Measurements from ENCODE around the gene TFDP2. TPM values are rescaled to one million over a fixed set of nuclear protein-coding genes. Genes with fewer than 3 reads are reported as not detected.
"Not testable (repeated sequence)": the region's sequence is repeated elsewhere in the genome, so short reads cannot be mapped to it uniquely, and the experiment has no call there.

The TFDP2 gene
- total RNA-seq, 1 donor from 2014 or later: 173 TPM

DNA sequence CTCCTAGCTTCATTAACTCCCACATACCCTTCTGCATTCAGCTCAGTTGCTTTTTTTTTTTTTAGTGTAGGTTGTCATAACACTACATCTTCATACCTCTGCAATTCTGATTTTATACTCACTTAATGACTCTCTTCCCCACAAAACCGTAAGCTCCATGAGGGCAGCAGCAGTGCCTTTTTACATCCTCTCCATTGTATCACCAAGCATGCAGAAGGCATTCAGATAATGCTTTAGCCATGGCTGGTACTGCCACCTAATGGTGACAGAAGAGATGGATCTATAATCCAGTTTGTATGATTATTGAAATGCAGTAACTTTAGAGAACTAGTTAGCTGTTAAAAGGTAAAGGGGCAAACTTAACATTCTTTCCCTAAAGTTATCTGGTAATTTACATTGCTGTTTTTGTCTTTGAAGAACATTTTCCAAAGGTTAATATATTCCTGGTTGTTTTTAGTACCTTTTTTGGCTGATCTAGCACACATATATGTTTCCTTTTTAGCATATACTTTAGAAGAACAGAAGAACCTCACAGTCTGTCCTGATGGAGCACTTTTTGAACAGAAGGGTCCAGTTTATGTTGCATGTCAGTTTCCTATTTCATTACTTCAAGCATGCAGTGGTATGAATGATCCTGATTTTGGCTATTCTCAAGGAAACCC lies 236.1 kb downstream of the TFDP2 start:
- Histone ChIP-seq H3F3A (ENCODE audit: low read depth) (no peaks in the 10 kb centered on the region), H2AFZ (replicated peaks) (no peak overlapping the region), H3K27ac (no peak overlapping the region), H3K9me3 (ENCODE audit: low read depth) (no peaks in the 10 kb centered on the region), H3K36me3 (peaks cover 19% of the 10 kb centered on the region), H3K4me3 (no peak overlapping the region), H3K27me3 (no peaks in the 10 kb centered on the region), H3K4me1 (no peaks in the 10 kb centered on the region), H4K20me1 (ENCODE audit: low read depth) (no peaks in the 10 kb centered on the region), H3K79me2 (ENCODE audit: low read depth) (no peaks in the 10 kb centered on the region), H3K9ac (no peak overlapping the region), H3K4me2 (no peak overlapping the region)
- no peaks in the 10 kb centered on the region for H3K27me3 Mint-ChIP-seq (ENCODE audit: insufficient read depth, low read depth)
- no peaks in the 10 kb centered on the region for H3K4me1 Mint-ChIP-seq
- DNase-seq (ENCODE audit: low spot score): peak; percentile 63
- H3K36me3 Mint-ChIP-seq: peaks cover 60% of the 10 kb centered on the region
- TF ChIP-seq EZH2 (IDR thresholded peaks at IDR 0.05) (no peak), EZH2phosphoT487 (IDR thresholded peaks at IDR 0.05) (no peak)
- TF ChIP-seq, protein P1, sequence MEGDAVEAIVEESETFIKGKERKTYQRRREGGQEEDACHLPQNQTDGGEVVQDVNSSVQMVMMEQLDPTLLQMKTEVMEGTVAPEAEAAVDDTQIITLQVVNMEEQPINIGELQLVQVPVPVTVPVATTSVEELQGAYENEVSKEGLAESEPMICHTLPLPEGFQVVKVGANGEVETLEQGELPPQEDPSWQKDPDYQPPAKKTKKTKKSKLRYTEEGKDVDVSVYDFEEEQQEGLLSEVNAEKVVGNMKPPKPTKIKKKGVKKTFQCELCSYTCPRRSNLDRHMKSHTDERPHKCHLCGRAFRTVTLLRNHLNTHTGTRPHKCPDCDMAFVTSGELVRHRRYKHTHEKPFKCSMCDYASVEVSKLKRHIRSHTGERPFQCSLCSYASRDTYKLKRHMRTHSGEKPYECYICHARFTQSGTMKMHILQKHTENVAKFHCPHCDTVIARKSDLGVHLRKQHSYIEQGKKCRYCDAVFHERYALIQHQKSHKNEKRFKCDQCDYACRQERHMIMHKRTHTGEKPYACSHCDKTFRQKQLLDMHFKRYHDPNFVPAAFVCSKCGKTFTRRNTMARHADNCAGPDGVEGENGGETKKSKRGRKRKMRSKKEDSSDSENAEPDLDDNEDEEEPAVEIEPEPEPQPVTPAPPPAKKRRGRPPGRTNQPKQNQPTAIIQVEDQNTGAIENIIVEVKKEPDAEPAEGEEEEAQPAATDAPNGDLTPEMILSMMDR (IDR thresholded peaks at IDR 0.05): peak; percentile 68
- H3K4me3 Mint-ChIP-seq: no peak overlapping the region
- H3K27ac Mint-ChIP-seq: no peak overlapping the region
- H3K9me3 Mint-ChIP-seq: peaks cover 7% of the 10 kb centered on the region

DNA sequence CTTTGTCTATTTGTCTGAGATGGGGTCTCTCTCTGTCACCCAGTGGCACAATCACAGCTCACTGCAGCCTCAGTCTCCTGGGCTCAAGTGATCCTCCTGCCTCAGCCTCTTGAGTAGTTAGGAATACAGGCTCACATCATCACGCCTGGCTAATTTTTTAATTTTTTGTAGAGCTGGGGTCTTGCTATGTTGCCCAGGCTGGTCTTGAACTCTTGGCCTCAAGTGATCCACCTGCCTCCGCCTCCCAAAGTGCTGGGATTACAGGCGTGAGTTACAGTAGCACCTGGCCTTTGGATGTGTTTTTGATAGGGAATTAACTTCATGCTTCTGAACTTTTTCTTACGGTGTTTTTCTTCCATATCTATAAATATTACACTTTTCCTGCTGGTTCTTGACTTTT lies 239.4 kb downstream of the TFDP2 start:
- H4K20me1 ChIP-seq (ENCODE audit: low read depth); H3K4me3 ChIP-seq; H3F3A ChIP-seq (ENCODE audit: low read depth); H2AFZ ChIP-seq (replicated peaks); H3K79me2 ChIP-seq (ENCODE audit: low read depth); H3K9me3 ChIP-seq (ENCODE audit: low read depth); H3K9ac ChIP-seq; H3K4me2 ChIP-seq; H3K27me3 ChIP-seq; H3K27ac Mint-ChIP-seq; H3K9me3 Mint-ChIP-seq; H3K4me1 Mint-ChIP-seq; H3K4me1 ChIP-seq; H3K27ac ChIP-seq; DNase-seq (ENCODE audit: low spot score); H3K27me3 Mint-ChIP-seq (ENCODE audit: insufficient read depth, low read depth); H3K4me3 Mint-ChIP-seq: not testable (repeated sequence)
- peaks cover 26% of the 10 kb centered on the region for H3K36me3 ChIP-seq
- H3K36me3 Mint-ChIP-seq: peaks cover 55% of the 10 kb centered on the region

DNA sequence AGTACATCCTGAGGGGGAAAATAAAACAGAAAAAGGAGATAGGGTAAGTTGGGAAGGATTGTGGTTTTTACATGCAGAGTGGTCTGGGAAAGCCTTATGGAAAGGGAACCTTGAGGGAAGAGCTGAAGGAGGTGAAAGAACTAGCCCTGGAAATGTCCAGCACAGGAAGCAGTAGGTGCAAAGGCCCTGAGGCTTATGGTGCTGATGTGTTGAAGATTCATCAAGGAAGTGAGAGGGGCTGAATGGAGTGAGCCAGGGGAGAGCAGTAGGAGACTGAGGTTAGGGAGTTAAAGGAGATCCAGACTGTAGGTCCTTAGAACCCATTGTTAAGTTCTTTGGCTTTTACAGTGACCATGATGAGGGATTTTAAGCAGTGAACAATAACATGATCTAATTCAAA lies 239.9 kb downstream of the TFDP2 start:
- no peak for DNase-seq (ENCODE audit: low spot score)
- Histone ChIP-seq H3K36me3 (peaks cover 26% of the 10 kb centered on the region), H3K27me3 (no peaks in the 10 kb centered on the region), H3K9me3 (ENCODE audit: low read depth) (no peaks in the 10 kb centered on the region), H3K4me2 (no peak overlapping the region), H4K20me1 (ENCODE audit: low read depth) (no peaks in the 10 kb centered on the region), H3K4me3 (no peak overlapping the region), H3F3A (ENCODE audit: low read depth) (no peaks in the 10 kb centered on the region), H3K9ac (no peak overlapping the region), H3K27ac (no peak overlapping the region), H3K4me1 (no peaks in the 10 kb centered on the region), H3K79me2 (ENCODE audit: low read depth) (no peaks in the 10 kb centered on the region), H2AFZ (replicated peaks) (no peak overlapping the region)
- Mint-ChIP-seq H3K36me3 (peaks cover 55% of the 10 kb centered on the region), H3K27ac (no peak overlapping the region), H3K27me3 (ENCODE audit: insufficient read depth, low read depth) (no peaks in the 10 kb centered on the region), H3K4me3 (no peak overlapping the region), H3K9me3 (peaks cover 7% of the 10 kb centered on the region), H3K4me1 (no peaks in the 10 kb centered on the region)
- TF ChIP-seq EZH2phosphoT487 (IDR thresholded peaks at IDR 0.05): no peak
- no peak for TF ChIP-seq EZH2 (IDR thresholded peaks at IDR 0.05)
- TF ChIP-seq, protein P1 (IDR thresholded peaks at IDR 0.05): no peak

DNA sequence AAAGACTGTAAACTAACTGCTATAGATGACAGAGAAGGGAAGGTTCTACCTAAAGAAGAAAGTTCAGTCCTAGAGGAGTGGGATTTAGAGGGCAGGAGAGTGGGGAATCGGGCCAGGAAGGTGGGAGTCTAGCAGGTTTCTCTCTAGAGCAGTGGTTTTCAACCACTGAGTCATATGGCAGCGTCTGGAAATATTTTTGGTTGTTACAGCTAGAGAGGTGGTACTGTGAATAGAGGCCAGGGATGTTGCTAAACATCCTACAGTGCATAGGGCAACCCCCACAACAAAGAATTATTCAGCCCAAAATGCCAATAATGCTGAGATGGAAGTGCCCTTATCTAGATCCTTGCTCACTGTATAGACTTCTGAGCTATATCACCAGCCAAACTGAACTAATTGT lies 244.2 kb downstream of the TFDP2 start:
- no peaks in the 10 kb centered on the region for H3F3A ChIP-seq (ENCODE audit: low read depth)
- peaks cover 7% of the 10 kb centered on the region for H3K9me3 Mint-ChIP-seq

More for the DNA sequence above, 244.2 kb downstream of the TFDP2 start:
- Histone ChIP-seq H3K27me3 (no peaks in the 10 kb centered on the region), H3K9me3 (ENCODE audit: low read depth) (peaks cover 4% of the 10 kb centered on the region), H3K79me2 (ENCODE audit: low read depth) (peaks cover 21% of the 10 kb centered on the region), H4K20me1 (ENCODE audit: low read depth) (no peaks in the 10 kb centered on the region), H2AFZ (replicated peaks) (no peak overlapping the region), H3K9ac (no peak overlapping the region), H3K4me2 (no peak overlapping the region), H3K36me3 (peaks cover 14% of the 10 kb centered on the region), H3K27ac (no peak overlapping the region), H3K4me1 (no peaks in the 10 kb centered on the region), H3K4me3 (no peak overlapping the region)
- Mint-ChIP-seq H3K4me3 (no peak overlapping the region), H3K27ac (no peak overlapping the region), H3K27me3 (ENCODE audit: insufficient read depth, low read depth) (no peaks in the 10 kb centered on the region), H3K36me3 (peaks cover 33% of the 10 kb centered on the region), H3K4me1 (no peaks in the 10 kb centered on the region)
- TF ChIP-seq, protein P1 (IDR thresholded peaks at IDR 0.05): no peak
- no peak for TF ChIP-seq EZH2phosphoT487 (IDR thresholded peaks at IDR 0.05)
- no peak for TF ChIP-seq EZH2 (IDR thresholded peaks at IDR 0.05)
- no peak for DNase-seq (ENCODE audit: low spot score)
